ENCODE data around the gene IRAK2. TPM values are rescaled to one million over a fixed set of nuclear protein-coding genes. Genes with fewer than 3 reads are reported as not detected.

The IRAK2 gene
- polyA plus RNA-seq, 3 donors: 0.78 to 2.0 (median 1.5) TPM

- Histone ChIP-seq H3K4me3 (replicated peaks in 1 of 3; ENCODE audit: low read depth in 2 of 3, low read length in 3 of 3) (no peak overlapping the region), H3K27me3 (ENCODE audit: control insufficient read depth in 2 of 2, insufficient read depth in 2 of 2, low read length in 2 of 2) (no peaks in the 10 kb centered on the region), H3K27ac (ENCODE audit: low read depth in 1 of 2, low read length in 2 of 2) (peak overlapping the region; percentile 7 to 65), H4K20me1 (ENCODE audit: insufficient read depth, low read length) (peaks cover 77% of the 10 kb centered on the region), H3K9me3 (replicated peaks in 1 of 2; ENCODE audit: control insufficient read depth in 1 of 2, insufficient read depth in 1 of 2, low read length in 2 of 2) (no peaks in the 10 kb centered on the region), H2AFZ (ENCODE audit: insufficient read depth, low read depth, low read length, poor library complexity, severe bottlenecking) (no peak overlapping the region), H3K9ac (ENCODE audit: insufficient read depth, low read length, poor library complexity, severe bottlenecking) (no peak overlapping the region), H3K36me3 (replicated peaks in 1 of 2; ENCODE audit: control insufficient read depth in 1 of 2, insufficient read depth in 2 of 2, low read length in 2 of 2) (peaks cover 33 to 65% of the 10 kb centered on the region in 2 donors), H3K4me1 (ENCODE audit: control insufficient read depth in 1 of 2, insufficient read depth in 2 of 2, low read length in 2 of 2) (peaks cover 32 to 40% of the 10 kb centered on the region in 2 donors), H3K4me2 (replicated peaks; ENCODE audit: extremely low read depth, low read length, poor library complexity, severe bottlenecking) (no peak overlapping the region), H3K79me2 (ENCODE audit: insufficient read depth, low read length) (peaks cover 96% of the 10 kb centered on the region)
- DNase-seq: no peak
- no peaks in the 10 kb centered on the region for H3K27me3 Mint-ChIP-seq (ENCODE audit: low read depth in 3 of 3)
- no peak for TF ChIP-seq CTCF (IDR thresholded peaks at IDR 0.05)
- peaks cover 42% of the 10 kb centered on the region for H3K4me1 Mint-ChIP-seq
- 100% methylated on average over 2 of the region's 3 CpGs for WGBS (ENCODE audit: insufficient coverage)
- H3K9me3 Mint-ChIP-seq: peaks cover 0 to 6% (median 0%) of the 10 kb centered on the region in 7 donors
- H3K4me3 Mint-ChIP-seq: no peak overlapping the region
- intact Hi-C loops (cut with micrococcal nuclease): loop anchor here in 1 of 2 donors (5.0 kb wide), 1 partner anchor 136 kb away; the partner anchor contains the start of gene BRK1
- peak overlapping the region in 6 of 7 donors; percentile 21 to 88 (median 62) for H3K27ac Mint-ChIP-seq
- H3K36me3 Mint-ChIP-seq: peaks cover 52 to 72% of the 10 kb centered on the region in 2 donors
These were observed 89.0 kb downstream of the IRAK2 start for GRCh38 chr3:10253731-10254130.

GRCh38 chr3:10255835-10256234 lies 91.1 kb downstream of the IRAK2 start:
- H3K4me2 ChIP-seq (replicated peaks; ENCODE audit: extremely low read depth, low read length, poor library complexity, severe bottlenecking): no peak overlapping the region
- Mint-ChIP-seq H3K4me1 (peaks cover 26% of the 10 kb centered on the region), H3K4me3 (no peak overlapping the region), H3K27ac (peak overlapping the region in 4 of 7 donors; percentile 11 to 85 (median 54)), H3K27me3 (ENCODE audit: low read depth in 3 of 3) (peaks cover 0 to under 1% (median 0%) of the 10 kb centered on the region in 3 donors), H3K9me3 (peaks cover 0 to 4% (median 0%) of the 10 kb centered on the region in 7 donors), H3K36me3 (peaks cover 63 to 83% of the 10 kb centered on the region in 2 donors)
- H4K20me1 ChIP-seq (ENCODE audit: insufficient read depth, low read length): peaks cover 78% of the 10 kb centered on the region
- peak overlapping the region in 1 of 2 donors; percentile 65 for H3K27ac ChIP-seq (ENCODE audit: low read depth in 1 of 2, low read length in 2 of 2)
- 97% methylated on average over 4 of the region's 7 CpGs for WGBS (ENCODE audit: insufficient coverage)
- H3K9ac ChIP-seq (ENCODE audit: insufficient read depth, low read length, poor library complexity, severe bottlenecking): no peak overlapping the region
- H3K4me3 ChIP-seq (replicated peaks in 1 of 3; ENCODE audit: low read depth in 2 of 3, low read length in 3 of 3): no peak overlapping the region
- intact Hi-C loops (cut with micrococcal nuclease): no loop called here
- no peak for TF ChIP-seq CTCF (IDR thresholded peaks at IDR 0.05)
- DNase-seq: no peak
- no peak overlapping the region for H2AFZ ChIP-seq (ENCODE audit: insufficient read depth, low read depth, low read length, poor library complexity, severe bottlenecking)
- peaks cover 54 to 82% of the 10 kb centered on the region in 2 donors for H3K36me3 ChIP-seq (replicated peaks in 1 of 2; ENCODE audit: control insufficient read depth in 1 of 2, insufficient read depth in 2 of 2, low read length in 2 of 2)
- H3K27me3 ChIP-seq (ENCODE audit: control insufficient read depth in 2 of 2, insufficient read depth in 2 of 2, low read length in 2 of 2): no peaks in the 10 kb centered on the region
- peaks cover 15 to 19% of the 10 kb centered on the region in 2 donors for H3K4me1 ChIP-seq (ENCODE audit: control insufficient read depth in 1 of 2, insufficient read depth in 2 of 2, low read length in 2 of 2)
- no peaks in the 10 kb centered on the region for H3K9me3 ChIP-seq (replicated peaks in 1 of 2; ENCODE audit: control insufficient read depth in 1 of 2, insufficient read depth in 1 of 2, low read length in 2 of 2)
- peaks cover 96% of the 10 kb centered on the region for H3K79me2 ChIP-seq (ENCODE audit: insufficient read depth, low read length)

Data from CD14-positive monocyte (primary cell).